Keratinocyte (primary cell): ENCODE data around the gene RFX8. TPM values are rescaled to one million over a fixed set of nuclear protein-coding genes. Genes with fewer than 3 reads are reported as not detected.

Source experiments
- DNase-seq: peaks from one replicate; pipeline ENCODE4 v3.0.0-alpha.2; 2011; ENCODE audit warnings: low read depth, missing footprints, low spot score
- FAIRE-seq: peaks from 2 replicates; lab custom pipeline; 2011; peaks lifted over from hg19 to GRCh38; lab: Jason Lieb, UNC
- H2AFZ ChIP-seq: 2 replicates; pipeline ENCODE4 v1.6.0; 2012; ENCODE audit warnings: low read length, control low read depth, inconsistent platforms; ENCODE audit not compliant: control insufficient read depth
- H3K27ac ChIP-seq: 2 replicates; pipeline ENCODE4 v1.5.1; 2011; ENCODE audit warnings: low read length; ENCODE audit not compliant: control insufficient read depth, insufficient read depth
- H3K27me3 ChIP-seq: 3 replicates; pipeline ENCODE4 v1.6.0; 2011; ENCODE audit warnings: low read length; ENCODE audit not compliant: control insufficient read depth, insufficient read depth; ENCODE audit errors: extremely low read depth
- H3K36me3 ChIP-seq, 2 experiments: 2 replicates in 1 of 2; 3 replicates in 1 of 2; pipeline ENCODE4 v1.5.1; 2011; ENCODE audit warnings: low read length in 2 of 2, mild to moderate bottlenecking in 1 of 2; ENCODE audit not compliant: control insufficient read depth in 2 of 2, insufficient read depth in 2 of 2; ENCODE audit errors: extremely low read depth in 1 of 2
- H3K4me1 ChIP-seq: 3 replicates; pipeline ENCODE4 v1.5.1; 2011; ENCODE audit warnings: low read length; ENCODE audit not compliant: control insufficient read depth, insufficient read depth; ENCODE audit errors: extremely low read depth
- H3K4me2 ChIP-seq: 3 replicates; pipeline ENCODE4 v1.6.0; 2011; ENCODE audit warnings: low read depth, low read length; ENCODE audit not compliant: control insufficient read depth, insufficient read depth; ENCODE audit errors: extremely low read depth
- H3K4me3 ChIP-seq, 3 experiments: fragments of 200-600 bp in 1 of 3; sonication (generic) in 1 of 3; 2 replicates in 2 of 3; 3 replicates in 1 of 3; pipeline ENCODE4 v1.5.1; 2011 to 2016; ENCODE audit warnings: low read length in 3 of 3, mild to moderate bottlenecking in 3 of 3, control low read depth in 2 of 3, inconsistent platforms in 1 of 3, low read depth in 1 of 3, mixed read lengths in 1 of 3, mixed run types in 1 of 3, moderate library complexity in 1 of 3; ENCODE audit not compliant: control insufficient read depth in 2 of 3, insufficient read depth in 2 of 3; ENCODE audit errors: extremely low read depth in 1 of 3
- H3K79me2 ChIP-seq: 2 replicates; pipeline ENCODE4 v1.6.0; 2012; ENCODE audit warnings: low read length; ENCODE audit not compliant: control insufficient read depth, insufficient read depth
- H3K9ac ChIP-seq: 3 replicates; pipeline ENCODE4 v1.6.0; 2011; ENCODE audit warnings: low read length; ENCODE audit not compliant: control insufficient read depth, insufficient read depth; ENCODE audit errors: extremely low read depth
- H3K9me1 ChIP-seq: 3 replicates; pipeline ENCODE4 v1.6.0; 2011; ENCODE audit warnings: low read length; ENCODE audit not compliant: control insufficient read depth, insufficient read depth; ENCODE audit errors: extremely low read depth
- H3K9me3 ChIP-seq: 2 replicates; pipeline ENCODE4 v1.5.1; 2012; ENCODE audit warnings: low read depth, low read length; ENCODE audit not compliant: control insufficient read depth
- H4K20me1 ChIP-seq: 3 replicates; pipeline ENCODE4 v1.6.0; 2011; ENCODE audit warnings: low read length; ENCODE audit not compliant: control insufficient read depth, insufficient read depth; ENCODE audit errors: extremely low read depth
- CTCF ChIP-seq, 3 experiments: IDR thresholded peaks in 1 of 3; conservative IDR thresholded peaks in 1 of 3; optimal IDR thresholded peaks in 1 of 3; 2 replicates in 2 of 3; 3 replicates in 1 of 3; pipeline versions ENCODE3 to v1.5.1; 2011; ENCODE audit warnings: low read length in 3 of 3, mild to moderate bottlenecking in 3 of 3, moderate library complexity in 2 of 3, control low read depth in 1 of 3, inconsistent platforms in 1 of 3; ENCODE audit not compliant: insufficient read depth in 2 of 3; ENCODE audit errors: extremely low read depth in 1 of 3
- EZH2 ChIP-seq: IDR thresholded peaks from one replicate; pipeline ENCODE4 v1.6.1; 2012; ENCODE audit warnings: inconsistent platforms, mild to moderate bottlenecking, low read length, moderate library complexity
- dilution Hi-C: fragments of 300-500 bp; cut with MboI; formaldehyde crosslinking; loops from one replicate; pipeline ENCODE4 v1.7.0; 2020; ENCODE audit warnings: low sequenced_read_pairs; ENCODE audit not compliant: extremely low pct_ligation_motif_present
- polyA plus RNA-seq, 5 experiments: library from polyadenylated mRNA; depleted of rRNA in 3 of 5; stranded (reverse) in 3 of 5; stranded (forward) in 1 of 5; unstranded in 1 of 5; fragments of >200 nt; gene quantifications; 1 replicate in 1 of 5; 2 replicates in 3 of 5; 3 replicates in 1 of 5; pipeline versions ENCODE4 v1.2.1 to v1.2.3, GENCODE V29; 2011 to 2012; ENCODE audit warnings: missing spikeins in 2 of 5, low read depth in 1 of 5, low replicate concordance in 1 of 5

The RFX8 gene
- polyA plus RNA-seq, 1 donor (not counting 4 experiments of a cell fraction or from before 2014, with no cell fraction given): 0.05 TPM

DNA sequence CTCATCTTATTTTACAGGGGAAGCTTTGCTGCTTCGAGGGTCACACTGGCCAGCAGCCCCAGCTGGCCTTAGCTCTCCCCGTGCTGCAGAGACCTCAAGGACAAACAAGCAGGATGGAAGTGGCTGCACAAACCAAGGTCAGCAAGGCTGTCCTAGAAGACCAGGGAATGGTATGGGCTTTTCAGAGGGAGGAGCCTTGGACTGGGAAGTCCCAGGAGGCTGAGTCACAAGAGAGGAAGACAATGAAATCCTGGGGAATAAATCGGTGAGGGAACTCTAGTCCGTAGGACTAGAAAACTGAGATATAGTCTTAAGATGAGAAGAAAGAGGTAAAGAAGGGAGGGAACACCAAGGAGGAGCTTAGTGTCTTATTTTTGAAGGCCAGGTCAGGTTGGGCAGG lies 103.3 kb downstream of the RFX8 start:
- no peak for DNase-seq
- no peak for FAIRE-seq
- H2AFZ ChIP-seq: no peak overlapping the region

GRCh38 chr2:101369100-101369499 lies 105.8 kb downstream of the RFX8 start:
- no peaks in the 10 kb centered on the region for H3K4me1 ChIP-seq
- DNase-seq: no peak

More for the DNA sequence above, 103.3 kb downstream of the RFX8 start:
- Histone ChIP-seq H3K27ac (no peak overlapping the region), H3K9me1 (no peaks in the 10 kb centered on the region), H3K79me2 (no peaks in the 10 kb centered on the region), H3K4me2 (no peak overlapping the region), H3K36me3 (no peaks in the 10 kb centered on the region), H3K4me1 (no peaks in the 10 kb centered on the region), H3K4me3 (no peak overlapping the region), H3K9ac (no peak overlapping the region), H3K9me3 (no peaks in the 10 kb centered on the region), H3K27me3 (no peaks in the 10 kb centered on the region), H4K20me1 (no peaks in the 10 kb centered on the region)
- TF ChIP-seq EZH2: no peak
- dilution Hi-C loops: no loop called here

More at GRCh38 chr2:101369100-101369499, 105.8 kb downstream of the RFX8 start:
- TF ChIP-seq EZH2 (no peak), CTCF (optimal IDR thresholded peaks at IDR 0.05 in 1 of 3, IDR thresholded peaks at IDR 0.05 in 1 of 3, conservative IDR thresholded peaks at IDR 0.05 in 1 of 3; ENCODE audit: extremely low read depth in 1 of 3, insufficient read depth in 2 of 3, low read length in 3 of 3) (no peak)
- H2AFZ ChIP-seq: no peak overlapping the region
- H3K36me3 ChIP-seq: no peaks in the 10 kb centered on the region
- no peaks in the 10 kb centered on the region for H4K20me1 ChIP-seq
- H3K9me1 ChIP-seq: no peaks in the 10 kb centered on the region
- no peaks in the 10 kb centered on the region for H3K79me2 ChIP-seq
- no peak overlapping the region for H3K27ac ChIP-seq
- no peak overlapping the region for H3K9ac ChIP-seq
- H3K27me3 ChIP-seq: no peaks in the 10 kb centered on the region
- no peak for FAIRE-seq
- H3K4me2 ChIP-seq: no peak overlapping the region
- H3K4me3 ChIP-seq: no peak overlapping the region
- dilution Hi-C loops: no loop called here
- H3K9me3 ChIP-seq: no peaks in the 10 kb centered on the region
